Measurements from ENCODE around the gene TEKT5.

The TEKT5 gene

GRCh38 chr16:10676284-10676683, 18.4 kb downstream of the TEKT5 start:
- H3K4me3 ChIP-seq (replicated peaks; ENCODE audit: low read depth, low read length): no peak overlapping the region
- no peak for DNase-seq (ENCODE audit: extremely low read depth, low read depth)
- no peak for TF ChIP-seq CTCF (IDR thresholded peaks at IDR 0.05; ENCODE audit: low read depth, low read length, missing control alignments)

DNA sequence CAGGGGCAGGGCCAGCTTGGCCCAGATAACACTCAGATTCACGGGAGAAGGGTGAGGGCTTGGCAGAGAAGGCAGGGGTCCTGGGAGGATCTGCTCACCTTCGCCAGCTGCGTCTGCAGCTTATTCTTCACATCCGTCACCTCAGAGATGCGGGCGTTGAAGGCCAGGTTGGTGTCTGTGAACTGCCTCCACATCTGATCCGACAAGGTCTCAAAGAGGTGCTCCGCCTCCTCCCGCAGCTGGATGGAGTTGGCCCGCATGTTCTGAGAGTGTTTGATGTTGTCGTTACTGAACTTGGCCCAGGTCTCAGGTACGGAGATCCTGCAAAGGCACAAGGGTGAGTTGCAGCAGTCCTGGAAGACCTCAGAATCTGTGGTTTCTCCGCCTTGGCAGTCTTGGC, 18.9 kb downstream of the TEKT5 start:
- DNase-seq (ENCODE audit: extremely low read depth, low read depth): no peak
- TF ChIP-seq CTCF (IDR thresholded peaks at IDR 0.05; ENCODE audit: low read depth, low read length, missing control alignments): no peak
- H3K4me3 ChIP-seq (replicated peaks; ENCODE audit: low read depth, low read length): no peak overlapping the region

DNA sequence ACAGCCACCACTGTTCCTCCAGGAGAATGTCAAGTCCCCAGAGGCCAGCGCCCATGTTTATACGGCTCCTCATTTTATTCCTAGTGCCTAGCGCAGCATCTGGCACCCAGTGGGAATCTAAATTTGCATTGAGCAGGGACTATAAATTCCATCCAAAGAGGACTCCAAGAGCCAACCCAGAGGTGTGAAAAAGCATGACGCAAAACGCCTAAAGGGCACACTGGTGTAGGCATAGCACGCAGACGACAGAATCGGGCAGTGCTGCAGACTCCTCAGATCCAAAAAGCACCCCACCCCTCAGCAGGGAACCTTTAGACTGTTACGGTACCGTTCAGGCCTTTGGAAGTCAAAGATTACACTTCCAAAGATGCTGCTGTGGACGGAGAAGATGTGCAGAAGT, 19.5 kb downstream of the TEKT5 start:
- TF ChIP-seq CTCF (IDR thresholded peaks at IDR 0.05; ENCODE audit: low read depth, low read length, missing control alignments): no peak
- H3K4me3 ChIP-seq (replicated peaks; ENCODE audit: low read depth, low read length): no peak overlapping the region
- DNase-seq (ENCODE audit: extremely low read depth, low read depth): no peak

DNA sequence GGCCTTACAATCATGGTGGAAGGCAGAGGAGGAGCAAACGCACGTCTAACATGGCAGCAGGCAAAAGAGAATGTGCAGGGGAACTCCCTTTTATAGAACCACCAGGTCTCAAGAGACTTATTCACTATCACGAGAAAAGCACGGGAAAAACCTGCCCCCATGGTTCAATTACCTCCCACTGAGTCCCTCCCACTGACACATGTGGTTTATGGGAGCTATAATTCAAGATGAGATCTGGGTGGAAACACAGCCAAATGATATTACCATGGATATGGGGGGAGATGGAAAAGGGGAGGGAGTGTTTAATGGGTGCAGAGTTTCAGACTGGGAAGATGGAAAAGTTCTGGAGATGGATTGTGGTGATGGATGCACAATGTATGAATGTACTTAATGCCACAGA, 23.0 kb downstream of the TEKT5 start:
- no peak for DNase-seq (ENCODE audit: extremely low read depth, low read depth)
- no peak for TF ChIP-seq CTCF (IDR thresholded peaks at IDR 0.05; ENCODE audit: low read depth, low read length, missing control alignments)
- no peak overlapping the region for H3K4me3 ChIP-seq (replicated peaks; ENCODE audit: low read depth, low read length)

- DNase-seq (ENCODE audit: extremely low read depth, low read depth): no peak
Measured at GRCh38 chr16:10669791-10670190, 24.9 kb downstream of the TEKT5 start.

DNA sequence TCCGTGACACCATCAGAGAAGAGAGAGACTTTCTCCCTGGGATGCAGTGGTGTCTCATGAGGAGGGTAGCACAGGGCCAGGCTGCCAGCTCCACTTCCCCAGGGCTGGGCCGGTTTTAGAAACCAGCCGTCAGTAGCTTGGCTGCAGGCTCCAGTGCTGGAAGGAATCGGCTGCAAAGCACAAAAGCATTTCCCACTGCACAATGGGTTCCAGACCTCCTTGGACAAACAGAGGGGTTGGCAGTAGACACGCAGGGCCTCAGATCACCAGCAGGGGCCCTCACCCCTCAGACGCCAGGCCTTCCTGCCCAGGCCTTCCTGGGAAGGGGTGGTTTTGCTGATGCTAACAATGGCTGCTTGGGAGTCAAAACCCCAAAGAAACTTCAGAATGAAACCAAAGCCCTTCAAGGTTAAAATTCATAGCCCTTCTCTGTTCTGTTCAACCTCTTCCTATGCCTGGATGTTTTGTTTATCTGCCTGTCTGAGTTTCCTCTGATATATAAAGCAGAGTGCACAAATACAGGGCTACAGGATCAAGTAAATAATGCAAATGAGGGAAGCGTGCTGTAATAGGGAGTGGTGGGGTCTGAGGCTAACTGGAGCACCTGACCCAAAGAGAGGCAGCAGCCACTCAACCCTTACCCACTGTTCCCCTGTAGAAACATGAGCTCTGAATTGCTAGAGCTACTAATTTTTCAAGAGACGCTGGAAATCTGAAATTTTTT, 26.2 kb downstream of the TEKT5 start:
- no peak for DNase-seq (ENCODE audit: extremely low read depth, low read depth)
- TF ChIP-seq CTCF (IDR thresholded peaks at IDR 0.05; ENCODE audit: low read depth, low read length, missing control alignments): peak; percentile 69
- no peak overlapping the region for H3K4me3 ChIP-seq (replicated peaks; ENCODE audit: low read depth, low read length)

More at GRCh38 chr16:10669791-10670190, 24.9 kb downstream of the TEKT5 start:
- no peak for TF ChIP-seq CTCF (IDR thresholded peaks at IDR 0.05; ENCODE audit: low read depth, low read length, missing control alignments)
- no peak overlapping the region for H3K4me3 ChIP-seq (replicated peaks; ENCODE audit: low read depth, low read length)

DNA sequence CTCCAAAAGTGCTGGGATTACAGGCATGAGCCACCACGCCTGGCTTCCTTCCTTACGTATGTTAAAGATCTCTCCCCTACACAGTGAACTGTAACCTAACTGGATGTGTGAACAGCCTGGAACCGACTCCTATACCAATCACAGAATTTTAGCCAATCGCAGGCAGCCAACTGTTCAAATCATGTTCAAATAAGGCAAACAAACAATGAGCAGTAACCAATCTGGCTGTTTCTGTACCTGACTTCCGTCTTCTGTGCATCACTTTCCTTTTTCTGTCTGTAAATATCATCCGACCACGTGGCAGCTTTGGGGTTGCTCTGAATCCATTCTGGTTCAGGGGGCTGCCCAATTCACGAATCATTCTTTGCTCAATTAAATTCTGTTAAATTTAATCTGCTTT, 27.5 kb downstream of the TEKT5 start:
- H3K4me3 ChIP-seq (replicated peaks; ENCODE audit: low read depth, low read length): no peak overlapping the region
- TF ChIP-seq CTCF (IDR thresholded peaks at IDR 0.05; ENCODE audit: low read depth, low read length, missing control alignments): no peak
- no peak for DNase-seq (ENCODE audit: extremely low read depth, low read depth)
